NOMO-1 (cell line): Measurements from ENCODE around the gene SYNM.

Source experiments
- DNase-seq, 2 experiments: peaks; one replicate each; lab custom pipeline; 2025; ENCODE audit not compliant: unreplicated experiment in 2 of 2; lab: John Stamatoyannopoulos, UW

Gene SYNM

DNA sequence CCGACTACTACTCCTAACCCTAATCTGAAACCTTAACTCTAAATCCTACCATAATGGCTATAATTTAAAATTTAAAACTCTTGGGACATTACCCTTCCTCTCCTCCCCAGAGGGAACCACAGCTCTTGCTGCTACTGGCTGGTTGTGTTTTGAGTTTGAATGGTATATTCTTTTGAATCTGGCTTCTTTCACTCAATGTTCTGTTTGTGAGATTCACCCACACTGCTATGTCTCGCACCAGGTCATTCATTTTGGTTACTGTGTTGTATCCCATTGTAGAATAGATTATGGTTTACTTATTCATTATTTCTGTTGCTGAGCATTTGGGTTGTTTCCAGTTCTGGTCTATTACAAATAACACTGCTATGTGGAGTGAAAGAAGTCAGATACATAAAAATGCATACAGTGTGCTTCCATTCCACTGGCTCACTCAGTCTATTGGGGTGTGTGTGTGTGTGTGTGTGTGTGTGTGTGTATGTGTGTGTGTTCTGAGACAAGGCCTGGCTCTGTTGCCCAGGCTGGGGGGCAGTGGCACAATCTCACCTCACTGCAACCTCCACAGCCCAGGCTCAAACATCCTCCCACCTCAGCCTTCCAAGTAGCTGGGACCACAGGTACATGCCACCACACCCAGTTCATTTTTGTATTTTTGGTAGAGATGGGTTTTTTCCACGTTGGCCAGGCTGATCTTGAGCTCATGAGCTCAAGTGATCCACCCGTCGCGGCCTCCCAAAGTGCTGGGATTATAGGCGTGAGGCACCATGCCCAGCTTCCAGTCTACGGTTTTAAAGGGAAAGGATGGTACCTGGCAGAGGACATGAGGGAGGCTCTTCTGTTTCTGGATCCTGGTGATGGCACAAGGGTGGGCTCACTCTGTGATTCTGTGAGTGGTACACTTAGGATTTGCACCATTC is 19.2 kb upstream of the SYNM start:
- no peak for DNase-seq

DNA sequence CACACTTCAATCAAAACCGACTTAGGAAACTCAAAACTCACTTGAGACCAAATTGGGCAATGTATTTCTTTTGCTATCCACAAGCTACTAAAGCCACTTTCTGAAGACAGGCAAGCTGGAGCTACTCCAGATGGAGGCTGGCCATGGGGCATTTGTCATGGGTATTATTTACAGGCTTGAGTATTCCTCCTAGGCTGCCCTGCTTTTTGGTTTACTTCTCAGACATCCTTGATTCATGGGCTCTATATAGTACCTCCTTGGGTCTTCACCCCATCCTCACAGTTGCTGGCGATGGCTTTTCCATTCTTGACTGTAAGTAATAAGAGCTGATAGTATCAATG is 18.6 kb upstream of the SYNM start:
- DNase-seq, result no peak

DNA sequence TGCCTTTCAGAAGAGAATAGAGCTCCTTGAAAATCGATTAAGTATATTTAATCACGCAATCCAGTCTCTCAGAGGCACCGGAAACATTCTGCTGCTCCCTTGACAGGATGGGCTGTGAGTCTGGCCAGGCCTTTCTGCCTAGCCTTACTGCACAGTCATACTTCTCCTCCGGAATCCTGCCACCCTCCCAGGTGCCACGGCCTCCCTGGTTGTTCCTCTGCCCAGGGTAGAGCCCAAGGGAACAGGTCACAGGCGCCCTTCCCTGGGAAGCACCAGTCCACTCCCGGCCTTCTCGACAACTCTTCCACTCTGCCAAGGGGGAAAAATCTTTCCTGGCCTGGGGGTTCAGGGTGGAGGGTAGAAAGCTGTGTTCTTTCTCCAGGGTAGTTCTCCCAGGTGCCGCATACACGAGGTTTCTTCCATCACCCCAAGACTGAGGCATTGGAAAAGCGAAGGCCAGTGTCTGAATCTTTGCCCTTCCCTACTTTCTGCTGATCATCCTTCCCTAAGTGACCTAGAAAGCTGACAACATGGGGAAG is 17.4 kb upstream of the SYNM start:
- DNase-seq, result no peak

DNA sequence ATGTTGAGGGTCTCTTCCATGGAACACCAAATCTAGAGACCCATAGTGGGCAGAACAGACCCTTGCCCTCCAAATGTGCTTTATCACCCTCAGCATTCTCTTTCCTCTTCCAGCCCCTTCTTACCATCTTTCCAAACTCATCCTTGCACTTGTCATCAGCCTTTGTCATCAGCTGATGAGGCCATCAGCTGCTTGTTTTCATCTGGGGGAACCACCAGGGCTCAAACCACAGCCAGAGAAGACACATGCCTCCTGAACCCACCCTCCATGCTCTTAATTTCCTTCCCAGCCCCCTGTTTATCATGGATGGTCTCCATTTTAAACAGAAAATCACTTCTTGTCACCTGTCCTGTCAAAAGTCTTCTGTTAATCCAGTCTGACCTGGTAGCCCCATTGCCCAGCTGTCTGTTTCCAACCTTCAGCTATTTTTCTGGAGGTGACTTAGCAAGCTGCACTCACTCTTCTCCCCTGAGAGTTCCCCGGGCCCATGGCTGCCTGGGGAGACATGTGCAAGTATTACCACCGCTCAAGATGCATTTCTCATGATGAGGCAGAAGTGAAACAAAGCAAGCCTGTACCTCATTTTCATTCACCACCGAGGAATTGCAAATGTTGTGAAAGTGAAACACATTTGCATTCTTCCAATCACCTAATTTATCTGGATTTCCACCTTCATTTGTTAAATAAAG is 14.7 kb upstream of the SYNM start:
- DNase-seq, result peak; percentile 54 to 65

DNA sequence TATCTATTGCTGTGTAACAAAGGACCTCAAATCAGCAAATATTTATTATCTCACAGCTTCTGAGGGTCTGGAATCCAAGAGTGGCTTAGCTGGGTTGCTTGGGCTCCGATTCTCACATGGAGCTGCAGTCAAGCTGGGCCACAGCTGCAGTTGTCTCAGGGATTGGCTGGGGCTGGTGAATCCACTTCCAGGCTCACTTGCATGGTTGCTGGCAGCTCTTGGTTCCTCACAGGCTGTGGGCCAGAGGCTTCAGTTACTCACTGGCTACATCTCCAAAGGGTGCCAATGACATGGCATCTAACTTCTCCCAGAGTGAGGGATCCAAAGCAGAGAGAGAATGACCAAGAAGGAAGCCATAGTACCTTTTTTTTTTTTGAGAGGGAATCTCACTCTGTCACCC is 13.9 kb upstream of the SYNM start:
- no peak for DNase-seq

DNA sequence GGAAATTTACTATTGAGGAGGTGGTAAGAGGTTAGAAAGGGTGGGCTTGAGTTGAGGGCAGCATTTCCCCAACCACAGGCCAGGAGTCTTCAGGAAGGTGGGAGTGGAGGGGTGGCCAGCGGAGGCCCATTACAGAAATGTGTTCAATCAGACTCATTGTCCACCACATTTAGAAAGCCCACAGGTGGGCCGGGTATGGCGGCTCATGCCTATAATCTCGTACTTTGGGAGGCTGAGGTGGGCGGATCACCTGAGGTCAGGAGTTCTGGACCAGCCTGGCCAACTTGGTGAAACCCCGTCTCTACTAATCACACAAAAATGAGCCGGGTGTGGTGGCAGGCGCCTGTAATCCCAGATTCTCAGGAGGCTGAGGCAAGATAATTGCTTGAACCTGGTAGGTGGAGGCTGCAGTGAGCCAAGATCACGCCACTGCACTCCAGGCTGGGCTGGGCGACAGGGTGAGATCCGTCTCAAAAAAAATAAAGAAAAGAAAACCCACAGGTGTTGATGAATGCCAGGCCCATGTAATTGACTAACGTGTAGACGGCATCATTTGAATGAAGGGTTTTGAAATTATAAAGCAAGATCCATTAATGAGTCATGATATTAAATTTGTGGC is 12.2 kb upstream of the SYNM start:
- DNase-seq, result no peak

DNA sequence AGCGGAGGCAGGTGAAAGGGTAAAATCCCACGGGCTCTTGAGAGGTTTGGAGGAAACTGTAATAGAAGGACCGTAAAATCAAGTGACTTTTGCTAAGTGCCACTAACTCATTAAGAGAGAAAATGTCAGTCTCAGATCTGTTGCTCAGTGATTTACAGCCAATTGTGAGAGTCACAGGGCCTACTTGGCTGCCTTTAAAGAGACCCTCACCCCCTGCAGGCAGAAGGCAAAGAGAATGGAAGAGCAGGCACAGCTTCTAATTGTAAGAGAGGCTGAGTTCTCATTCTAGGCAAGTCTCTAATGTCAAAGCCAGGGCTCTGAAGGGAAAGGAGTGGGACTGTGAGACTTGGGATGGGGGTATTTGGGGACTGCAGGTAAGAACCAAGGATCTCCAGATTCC is 9.3 kb upstream of the SYNM start:
- DNase-seq, result no peak

DNA sequence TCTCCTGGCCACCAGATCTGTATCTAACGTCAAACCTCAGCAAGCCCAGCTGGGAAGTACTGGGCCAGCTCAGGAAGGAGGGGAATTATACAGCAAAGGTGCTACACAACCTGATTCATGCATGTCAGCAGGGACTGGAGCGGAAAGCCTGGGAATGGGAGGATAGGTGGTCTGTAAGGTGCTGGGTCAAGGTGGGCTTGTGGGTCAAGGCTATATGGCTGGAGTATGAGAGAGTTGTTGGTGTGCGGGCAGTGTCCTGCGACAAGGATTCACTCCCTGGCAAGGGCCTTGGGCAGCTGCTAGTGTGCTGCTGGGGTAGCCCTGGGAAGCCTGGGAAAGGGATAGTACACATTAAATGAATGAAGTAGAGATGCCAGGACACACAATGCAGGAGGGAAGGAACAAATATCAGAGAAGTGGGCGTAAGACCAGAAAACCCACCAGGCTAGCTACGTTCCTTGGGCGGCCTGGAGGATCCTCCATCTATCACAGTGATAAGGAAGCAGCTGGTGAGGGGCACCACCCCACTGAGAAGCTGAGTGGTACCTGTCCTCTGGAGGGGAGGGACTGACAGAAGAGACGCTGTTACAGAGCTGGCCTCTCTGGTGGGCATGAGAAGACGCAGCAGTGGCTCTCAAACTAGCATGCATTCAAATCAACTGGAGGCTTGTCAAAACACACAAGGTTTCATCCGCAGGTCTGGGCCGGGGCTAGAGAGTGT is 8.5 kb upstream of the SYNM start:
- no peak for DNase-seq

DNA sequence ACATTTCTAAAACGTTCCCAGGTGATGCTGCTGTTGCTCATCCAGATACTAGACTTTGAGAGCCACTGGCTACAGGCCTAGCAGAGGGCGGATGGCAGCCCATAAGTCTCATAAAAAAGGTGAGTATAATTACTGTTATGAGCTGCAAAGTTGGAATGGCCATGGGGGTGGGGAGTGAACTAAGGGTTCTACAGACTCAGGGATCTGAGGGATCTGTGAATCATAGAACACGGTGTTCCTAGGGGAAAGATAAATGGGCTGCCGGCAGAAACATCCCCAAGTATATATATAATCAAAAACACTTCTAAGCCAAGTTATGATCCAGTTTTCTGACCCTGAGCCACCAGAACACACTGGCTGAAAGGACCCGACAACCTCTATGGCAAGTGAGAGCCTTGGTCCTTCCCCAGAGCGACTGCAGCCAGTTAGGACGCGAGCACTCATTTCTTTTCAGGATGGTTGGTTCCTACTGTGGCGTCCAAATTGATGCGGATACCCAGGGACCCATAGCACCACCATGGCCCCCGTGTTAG is 7.9 kb upstream of the SYNM start:
- no peak for DNase-seq

DNA sequence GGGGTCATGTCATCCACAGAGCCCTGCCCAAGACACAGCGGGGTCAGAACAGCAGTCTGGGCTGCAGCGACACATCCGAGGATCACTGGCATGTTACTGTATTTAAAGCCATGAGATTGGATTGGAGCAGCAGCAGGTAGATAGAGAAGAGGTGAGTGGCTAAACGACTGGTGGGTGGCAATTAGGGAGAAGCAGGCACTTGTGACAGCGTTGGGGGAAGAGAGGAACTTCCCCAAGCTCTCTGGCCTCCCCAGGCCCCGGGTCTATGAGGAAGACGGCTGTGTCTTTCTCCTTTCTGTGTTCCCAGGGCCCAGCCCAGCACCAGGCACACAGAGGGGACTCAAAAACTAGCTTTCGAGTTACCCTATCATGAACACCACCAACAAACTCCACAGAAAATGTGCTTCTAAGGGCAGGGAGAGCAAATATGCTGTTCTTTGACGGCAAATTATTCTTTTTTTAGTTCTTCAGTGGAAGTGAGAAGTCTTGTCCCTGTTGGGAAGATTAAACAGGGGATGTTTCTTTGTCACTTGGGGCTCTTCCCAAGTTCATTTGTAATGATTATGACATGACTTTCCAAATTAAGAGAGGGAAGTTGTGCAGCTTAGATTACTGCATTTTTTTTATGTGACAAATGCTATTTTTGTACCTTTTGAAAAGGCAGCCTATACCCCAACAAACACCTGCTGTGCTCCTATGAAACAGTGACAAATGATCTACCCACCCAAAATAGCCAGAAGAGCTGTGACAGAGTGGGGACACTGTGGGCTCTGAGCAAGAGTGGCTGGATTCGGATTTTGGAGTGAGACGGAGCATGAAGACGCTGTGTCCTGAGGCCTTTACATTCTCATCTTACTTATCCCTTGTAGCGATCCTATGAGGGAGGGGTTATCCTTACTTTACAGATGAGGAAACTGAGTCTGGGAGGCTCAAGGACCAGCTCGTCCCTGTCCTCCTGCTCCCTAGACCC is 7.2 kb upstream of the SYNM start:
- DNase-seq, result no peak

DNA sequence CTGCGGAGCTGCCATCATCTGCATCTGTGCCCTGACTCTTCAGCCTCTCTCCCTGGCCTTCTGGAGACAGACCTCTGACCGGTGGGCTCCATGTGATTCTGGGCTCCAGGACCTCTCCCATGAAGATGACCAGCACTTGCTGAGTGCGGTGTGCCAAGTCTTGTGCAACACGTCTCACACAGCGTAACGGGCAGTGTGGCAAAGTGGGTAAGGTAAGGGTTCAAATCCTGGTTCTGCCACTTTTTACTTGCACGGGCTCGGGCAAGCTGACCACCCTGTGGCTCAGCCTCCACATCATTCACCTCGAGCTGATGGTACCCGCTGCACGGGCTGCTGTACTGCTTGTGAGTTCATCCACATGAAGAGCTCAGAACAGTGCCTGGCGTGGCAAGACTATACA is 6.5 kb upstream of the SYNM start:
- no peak for DNase-seq

DNA sequence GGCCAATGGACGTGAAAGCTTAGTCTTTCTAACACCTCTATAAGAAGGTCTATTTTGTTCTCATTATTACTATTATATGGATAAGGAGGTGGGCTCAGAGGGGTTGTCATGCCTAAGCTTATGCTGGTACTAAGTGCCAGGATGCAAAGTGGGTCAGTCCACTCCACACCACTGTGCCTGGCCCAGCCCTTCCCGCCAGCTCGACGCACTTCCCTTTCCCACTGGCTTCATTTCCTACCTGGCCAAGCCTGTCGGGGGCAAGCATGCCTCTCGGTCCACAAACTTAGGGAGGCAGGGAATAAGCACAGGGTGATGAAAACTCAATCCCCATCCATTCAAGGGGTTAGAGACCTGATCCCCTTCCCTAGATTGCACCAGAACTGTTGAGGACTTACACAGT is 5.9 kb upstream of the SYNM start:
- no peak for DNase-seq

DNA sequence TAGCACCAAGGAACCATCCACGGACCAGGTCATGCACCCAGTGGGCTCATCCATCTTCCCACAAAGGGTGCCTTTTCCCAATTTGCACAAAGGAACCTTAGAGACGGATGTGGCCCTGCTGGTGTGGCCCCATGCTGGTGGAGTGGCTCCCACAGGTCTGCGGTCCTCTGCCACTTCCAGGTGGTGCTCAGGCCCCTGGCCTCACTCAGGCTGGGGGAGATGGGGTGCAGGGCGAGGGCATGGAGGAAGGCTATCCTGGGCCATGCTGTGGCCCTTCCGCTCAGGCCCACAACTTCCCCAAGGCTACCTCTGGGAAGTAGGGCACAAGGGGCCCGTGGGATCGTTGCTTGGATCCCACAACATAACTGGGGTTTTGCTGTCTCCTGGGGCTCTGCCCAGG is 5.2 kb upstream of the SYNM start:
- DNase-seq, result no peak

DNA sequence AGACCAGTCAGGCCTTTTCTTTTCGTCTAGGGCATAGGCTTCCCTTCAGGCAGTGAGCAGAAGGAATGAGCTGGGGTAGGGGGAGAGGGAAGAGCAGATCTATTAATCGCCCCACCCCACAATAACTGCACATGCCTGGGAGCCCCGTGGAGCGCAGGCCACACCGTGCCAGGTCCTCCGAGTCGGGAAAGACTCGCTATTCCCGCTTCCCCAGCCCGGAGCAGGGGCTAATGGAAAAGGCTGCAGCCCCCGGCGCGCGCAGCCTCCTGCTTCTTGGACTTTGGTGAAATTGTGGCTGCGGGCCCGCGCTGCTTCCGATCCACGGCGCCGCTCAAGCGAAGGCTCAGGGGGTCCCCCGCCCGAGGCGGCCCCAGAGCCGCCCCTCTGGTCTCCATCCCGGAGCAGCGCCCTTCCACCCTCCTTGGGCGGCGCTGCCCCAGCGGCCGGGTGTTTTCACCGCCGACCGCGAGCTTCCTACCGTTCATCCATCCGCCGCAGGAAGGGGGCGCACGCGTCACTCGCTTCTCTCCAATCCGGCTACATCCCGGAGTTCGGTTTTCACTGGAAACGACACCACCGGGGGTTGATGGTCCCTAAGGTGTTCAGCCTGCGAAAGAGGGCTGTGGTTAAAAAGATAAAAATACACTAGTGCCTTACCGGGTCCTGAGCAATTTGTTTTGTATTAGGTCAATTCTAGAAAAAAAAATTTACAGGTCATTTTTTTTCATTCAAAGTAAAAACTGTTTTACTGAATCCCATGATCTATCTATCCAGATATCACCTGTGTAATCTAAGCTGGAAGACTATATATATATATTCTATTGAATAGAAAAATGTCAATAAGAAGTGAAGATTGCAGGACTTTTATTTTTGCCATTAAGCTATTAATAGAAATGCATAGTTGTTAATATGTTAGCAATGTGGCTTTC is 4.4 kb upstream of the SYNM start:
- peak; percentile 29 to 32 for DNase-seq

DNA sequence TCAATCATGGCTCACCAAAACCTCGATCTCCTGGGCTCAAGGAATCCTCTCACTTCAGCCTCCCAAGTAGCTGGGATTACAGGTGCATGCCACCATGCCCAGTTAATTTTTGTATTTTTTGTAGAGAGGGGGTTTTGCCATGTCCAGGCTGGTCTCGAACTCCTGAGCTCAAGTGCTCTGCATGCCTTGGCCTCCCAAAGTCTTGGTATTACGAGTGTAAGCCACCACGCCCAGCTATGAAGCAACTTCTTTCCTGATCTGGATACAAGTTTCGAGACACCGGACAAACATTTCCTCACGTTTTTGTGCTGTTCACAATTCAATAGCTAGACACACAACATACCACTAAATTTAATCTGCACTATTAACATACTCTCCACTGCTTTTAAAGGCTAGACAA is 3.4 kb upstream of the SYNM start:
- DNase-seq, result no peak

DNA sequence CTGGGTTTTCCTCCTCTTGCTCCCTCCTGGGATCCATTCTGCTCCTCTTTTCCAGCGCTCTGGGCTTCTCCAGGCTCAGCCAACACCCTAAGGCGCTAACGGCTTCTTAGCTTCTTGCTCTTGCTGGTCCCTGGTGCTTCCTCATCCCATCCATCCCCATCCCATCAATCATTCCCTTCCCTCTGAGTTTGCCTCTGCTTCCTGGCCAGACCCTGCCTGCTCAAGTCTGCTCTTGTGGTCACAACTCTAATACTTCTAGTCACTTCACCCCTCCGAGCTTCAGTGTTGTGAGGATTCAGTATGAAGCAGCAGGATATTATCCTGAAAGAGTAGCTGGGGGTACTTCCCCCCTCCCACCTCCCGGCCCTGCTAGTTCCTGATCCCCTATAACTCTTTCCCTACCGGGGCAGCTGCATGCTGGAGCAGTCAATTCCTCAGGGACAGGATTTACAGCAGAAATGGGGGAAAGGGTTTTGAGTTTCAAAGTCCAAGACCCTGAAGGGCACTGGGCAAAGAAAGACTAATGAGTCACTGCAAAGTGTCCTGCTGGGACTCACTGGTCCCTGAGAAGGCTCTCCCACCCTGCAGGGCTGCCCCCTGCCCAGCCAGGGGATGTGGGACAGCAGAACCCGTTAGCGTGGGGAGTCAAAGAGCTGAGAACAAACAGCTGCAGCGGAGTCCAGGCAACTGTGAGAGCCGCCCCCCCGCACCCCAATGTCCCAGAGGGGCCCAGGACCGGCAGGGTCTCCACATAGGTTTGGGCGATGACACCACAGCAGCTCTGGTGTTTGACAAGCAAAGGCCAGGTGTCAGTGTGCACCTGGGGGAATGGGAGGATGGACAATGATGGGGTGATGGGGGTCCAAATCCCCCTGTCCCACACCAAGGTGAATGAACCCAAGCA is 2.3 kb upstream of the SYNM start:
- no peak for DNase-seq

DNA sequence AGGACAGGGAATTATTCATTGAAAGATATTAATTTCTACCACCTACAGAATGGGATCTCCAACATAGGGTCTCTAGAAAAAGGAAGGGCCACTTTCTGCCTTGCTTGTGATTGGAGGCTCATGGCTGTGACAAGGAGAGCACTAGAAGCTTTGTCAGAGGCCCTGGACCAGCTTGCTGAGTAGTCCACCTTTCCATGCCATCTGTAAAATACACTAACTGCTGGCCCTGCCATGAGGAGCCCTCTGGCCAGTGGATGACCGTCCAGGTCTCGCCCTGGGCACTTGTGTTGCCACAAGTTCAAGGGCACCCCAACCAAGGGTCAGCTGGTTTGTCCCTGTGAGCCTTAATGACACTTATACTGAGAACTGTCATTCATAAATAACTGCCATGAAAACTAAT is 1.6 kb upstream of the SYNM start:
- DNase-seq, result no peak
